ENCODE data around the gene BANP. TPM values are rescaled to one million over a fixed set of nuclear protein-coding genes. Genes with fewer than 3 reads are reported as not detected.
"Not testable (repeated sequence)": the region's sequence is repeated elsewhere in the genome, so short reads cannot be mapped to it uniquely, and the experiment has no call there.

The BANP gene
- total RNA-seq, 4 donors from 2014 or later, result 18.9 to 33.6 (median 28.2) TPM

DNA sequence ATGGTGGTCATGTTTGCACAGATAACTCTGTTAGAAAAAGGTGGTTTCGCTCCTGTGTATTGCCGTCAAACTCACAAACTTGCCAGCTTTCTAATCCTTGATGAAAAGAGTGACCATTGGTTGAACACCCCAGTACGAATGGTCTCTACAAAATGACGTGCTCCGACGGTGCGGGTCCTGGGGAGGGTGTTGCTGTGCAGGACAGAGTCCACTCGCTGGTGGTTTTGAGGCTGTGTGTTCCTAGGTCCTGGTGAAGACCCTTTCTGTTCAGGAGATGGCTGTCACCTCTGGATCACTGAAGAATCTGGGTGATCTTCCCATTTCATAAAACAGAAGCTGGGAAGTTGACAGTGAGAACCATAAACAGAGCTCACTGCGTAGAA, 87.3 kb downstream of the BANP start:
- H3K4me3 ChIP-seq; intact Hi-C loops (cut with DNase I); H3K9me3 ChIP-seq; H3K27ac ChIP-seq (replicated peaks in 1 of 4); H3K4me1 ChIP-seq; H3K27me3 ChIP-seq; DNase-seq (ENCODE audit: extremely low spot score): not testable (repeated sequence)
- 99% methylated on average over 9 of the region's 9 CpGs for WGBS
- H3K36me3 ChIP-seq, result peaks cover 26 to 73% (median 42%) of the 10 kb centered on the region in 4 donors

DNA sequence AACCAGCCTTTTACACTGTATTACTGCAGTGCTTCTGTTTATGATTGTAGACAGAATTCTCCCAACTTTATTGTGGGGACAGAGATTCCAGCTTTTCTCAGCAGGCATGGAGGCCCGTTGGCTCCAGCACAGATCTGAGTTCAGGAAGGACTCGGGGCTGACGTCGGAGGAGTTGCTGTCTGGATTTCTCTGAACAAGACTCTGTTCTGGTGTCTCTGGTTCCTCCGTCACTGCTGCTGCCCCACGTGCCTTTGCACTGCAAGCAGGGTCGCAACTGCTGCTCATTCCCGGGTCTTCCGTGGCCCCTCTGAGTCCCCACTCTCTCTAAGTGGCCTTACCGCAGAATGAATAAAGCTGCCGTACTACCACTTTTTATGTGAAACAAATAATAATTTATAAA, 88.4 kb downstream of the BANP start:
- H3K36me3 ChIP-seq, result peaks cover 26 to 66% (median 42%) of the 10 kb centered on the region in 4 donors
- WGBS, result 87% methylated on average over 11 of the region's 11 CpGs
- DNase-seq (ENCODE audit: extremely low spot score), result no peak

DNA sequence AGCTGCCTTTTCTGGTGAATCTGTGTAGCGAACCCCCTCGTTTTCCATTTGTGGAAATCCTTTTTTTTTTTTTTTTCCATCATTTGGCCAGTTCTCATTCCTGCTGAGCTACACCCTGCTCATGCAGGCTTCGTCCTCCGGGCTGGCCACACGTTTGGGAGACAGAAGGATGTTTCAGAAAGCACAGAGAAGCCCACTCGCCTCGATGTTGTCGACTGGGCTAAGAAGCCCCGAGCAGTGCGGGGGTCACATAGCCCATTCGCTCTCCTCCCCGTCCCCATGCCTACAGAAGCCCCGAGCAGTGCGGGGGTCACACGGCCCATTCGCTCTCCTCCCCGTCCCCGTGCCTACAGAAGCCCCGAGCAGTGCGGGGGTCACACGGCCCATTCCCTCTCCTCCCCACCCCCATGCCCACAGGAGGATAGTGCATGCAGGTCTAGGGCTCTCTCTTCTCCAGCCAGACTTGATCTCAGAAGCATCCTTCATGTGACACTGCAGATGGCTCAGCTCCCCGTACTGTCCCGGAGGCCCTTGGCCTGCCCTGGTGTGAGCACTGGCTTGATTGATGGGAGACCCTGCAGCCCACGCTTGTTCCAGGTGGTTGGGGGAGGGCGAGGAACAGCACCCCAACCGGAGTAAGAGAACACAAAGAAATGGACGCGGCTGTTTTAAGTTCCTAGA, 89.1 kb downstream of the BANP start:
- peaks cover 23 to 62% (median 35%) of the 10 kb centered on the region in 4 donors for H3K36me3 ChIP-seq
- H3K9me3 ChIP-seq; DNase-seq (ENCODE audit: extremely low spot score); H3K4me3 ChIP-seq; H3K27ac ChIP-seq (replicated peaks in 1 of 4); H3K27me3 ChIP-seq; H3K4me1 ChIP-seq; intact Hi-C loops (cut with DNase I): not testable (repeated sequence)
- 89% methylated on average over 21 of the region's 28 CpGs for WGBS

More for the DNA sequence above, 88.4 kb downstream of the BANP start:
- no peak for TF ChIP-seq POLR2AphosphoS5 (IDR thresholded peaks at IDR 0.05)
- TF ChIP-seq, protein P1, sequence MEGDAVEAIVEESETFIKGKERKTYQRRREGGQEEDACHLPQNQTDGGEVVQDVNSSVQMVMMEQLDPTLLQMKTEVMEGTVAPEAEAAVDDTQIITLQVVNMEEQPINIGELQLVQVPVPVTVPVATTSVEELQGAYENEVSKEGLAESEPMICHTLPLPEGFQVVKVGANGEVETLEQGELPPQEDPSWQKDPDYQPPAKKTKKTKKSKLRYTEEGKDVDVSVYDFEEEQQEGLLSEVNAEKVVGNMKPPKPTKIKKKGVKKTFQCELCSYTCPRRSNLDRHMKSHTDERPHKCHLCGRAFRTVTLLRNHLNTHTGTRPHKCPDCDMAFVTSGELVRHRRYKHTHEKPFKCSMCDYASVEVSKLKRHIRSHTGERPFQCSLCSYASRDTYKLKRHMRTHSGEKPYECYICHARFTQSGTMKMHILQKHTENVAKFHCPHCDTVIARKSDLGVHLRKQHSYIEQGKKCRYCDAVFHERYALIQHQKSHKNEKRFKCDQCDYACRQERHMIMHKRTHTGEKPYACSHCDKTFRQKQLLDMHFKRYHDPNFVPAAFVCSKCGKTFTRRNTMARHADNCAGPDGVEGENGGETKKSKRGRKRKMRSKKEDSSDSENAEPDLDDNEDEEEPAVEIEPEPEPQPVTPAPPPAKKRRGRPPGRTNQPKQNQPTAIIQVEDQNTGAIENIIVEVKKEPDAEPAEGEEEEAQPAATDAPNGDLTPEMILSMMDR (IDR thresholded peaks at IDR 0.05), result no peak
- TF ChIP-seq POLR2A (IDR thresholded peaks at IDR 0.05; ENCODE audit: low read depth), result no peak
- TF ChIP-seq EP300 (IDR thresholded peaks at IDR 0.05), result no peak
- no peaks in the 10 kb centered on the region for H3K27me3 ChIP-seq
- H3K27ac ChIP-seq (replicated peaks in 1 of 4), result no peak overlapping the region
- no peak overlapping the region for H3K4me3 ChIP-seq
- H3K4me1 ChIP-seq, result no peaks in the 10 kb centered on the region
- intact Hi-C loops (cut with DNase I), result no loop called here
- H3K9me3 ChIP-seq, result no peaks in the 10 kb centered on the region

DNA sequence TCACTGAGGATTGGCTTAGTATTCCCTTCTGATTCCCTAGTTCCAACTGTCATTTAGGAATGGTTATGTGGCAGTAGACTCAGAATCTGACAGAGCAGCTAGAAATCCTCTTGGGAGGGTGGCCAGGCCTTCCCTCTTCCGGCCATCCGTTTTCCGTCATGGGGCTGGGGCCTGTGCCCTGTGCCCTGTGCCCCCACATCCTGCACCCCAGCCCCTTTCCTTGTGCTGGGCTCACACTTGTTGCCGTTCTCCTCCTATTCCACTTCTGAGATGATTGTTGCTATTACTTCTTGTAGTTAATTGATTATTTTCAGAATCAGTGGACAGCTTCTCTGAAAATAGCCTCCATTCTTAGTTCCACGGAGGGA, 89.6 kb downstream of the BANP start:
- H3K4me1 ChIP-seq; H3K27me3 ChIP-seq; DNase-seq (ENCODE audit: extremely low spot score); H3K27ac ChIP-seq (replicated peaks in 1 of 4); H3K4me3 ChIP-seq; H3K9me3 ChIP-seq; intact Hi-C loops (cut with DNase I): not testable (repeated sequence)
- H3K36me3 ChIP-seq, result peaks cover 18 to 60% (median 33%) of the 10 kb centered on the region in 4 donors
- WGBS, result 92% methylated on average over 5 of the region's 5 CpGs

DNA sequence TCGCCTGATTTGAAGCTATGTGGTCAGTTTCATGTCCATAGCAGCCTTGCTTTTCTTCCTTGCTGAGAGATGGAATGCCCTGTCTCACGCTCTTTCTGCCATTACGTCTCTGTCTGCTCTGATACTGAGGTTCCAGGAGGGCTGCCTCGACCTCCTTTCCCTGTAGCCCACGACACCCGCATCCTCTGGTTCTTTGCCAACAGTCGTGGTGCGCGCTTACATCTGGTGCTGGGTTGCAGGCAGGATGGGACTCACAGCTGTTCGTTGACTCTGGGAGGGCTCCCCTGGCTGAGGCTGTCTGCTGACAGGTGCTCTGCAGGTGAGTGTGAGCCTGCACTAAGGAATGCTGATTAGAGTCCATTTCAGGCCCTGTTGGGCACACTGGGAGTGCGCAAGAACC, 90.3 kb downstream of the BANP start:
- H3K36me3 ChIP-seq, result peaks cover 16 to 58% (median 29%) of the 10 kb centered on the region in 4 donors
- H3K4me3 ChIP-seq; H3K4me1 ChIP-seq; DNase-seq (ENCODE audit: extremely low spot score); H3K27me3 ChIP-seq; H3K27ac ChIP-seq (replicated peaks in 1 of 4); intact Hi-C loops (cut with DNase I); H3K9me3 ChIP-seq: not testable (repeated sequence)
- WGBS, result 94% methylated on average over 8 of the region's 11 CpGs

- H3K4me3 ChIP-seq; H3K4me1 ChIP-seq; DNase-seq (ENCODE audit: extremely low spot score); H3K9me3 ChIP-seq; H3K27ac ChIP-seq (replicated peaks in 1 of 4); H3K27me3 ChIP-seq; intact Hi-C loops (cut with DNase I): not testable (repeated sequence)
- WGBS, result 97% methylated on average over 18 of the region's 18 CpGs
- peaks cover 16 to 60% (median 25%) of the 10 kb centered on the region in 4 donors for H3K36me3 ChIP-seq
Observed at GRCh38 chr16:88041986-88042562, 90.8 kb downstream of the BANP start.

DNA sequence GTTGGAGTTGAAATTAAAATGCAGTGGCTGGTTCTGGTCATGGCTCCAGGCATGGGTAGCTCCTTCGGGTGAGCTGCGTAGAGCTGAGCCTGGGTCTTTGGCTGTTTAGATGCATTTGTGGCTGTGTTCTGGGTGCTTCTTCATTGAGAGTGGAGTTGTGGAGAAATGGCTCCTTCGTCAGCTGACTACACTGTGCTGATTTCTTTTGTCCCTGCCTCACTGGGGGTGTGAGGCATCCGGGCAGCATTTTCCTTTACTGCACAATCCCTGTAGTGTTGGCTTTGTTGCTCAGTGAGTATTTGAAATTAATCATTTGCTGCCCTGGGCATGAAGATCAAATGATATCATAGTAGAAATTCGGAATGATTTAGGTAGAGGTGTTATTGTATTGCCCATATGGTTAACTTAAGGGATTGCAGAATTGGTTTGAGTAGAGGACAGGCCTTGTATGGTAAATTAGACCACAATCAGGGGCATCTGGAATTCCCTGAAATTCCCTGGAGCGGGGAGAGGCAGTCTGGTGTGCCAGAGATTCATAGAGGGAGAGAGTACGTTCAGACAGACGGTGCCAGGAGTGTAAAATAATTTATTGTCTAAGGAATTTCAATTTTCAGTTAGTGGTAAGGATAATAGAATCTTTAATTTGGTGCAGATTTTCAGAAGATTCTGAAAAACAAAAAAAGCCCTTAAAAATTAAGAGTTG, 92.1 kb downstream of the BANP start:
- 83% methylated on average over 6 of the region's 8 CpGs for WGBS
- H3K4me1 ChIP-seq; H3K27me3 ChIP-seq; intact Hi-C loops (cut with DNase I); H3K27ac ChIP-seq (replicated peaks in 1 of 4); DNase-seq (ENCODE audit: extremely low spot score); H3K4me3 ChIP-seq; H3K9me3 ChIP-seq: not testable (repeated sequence)
- H3K36me3 ChIP-seq, result peaks cover 9 to 60% (median 17%) of the 10 kb centered on the region in 4 donors

DNA sequence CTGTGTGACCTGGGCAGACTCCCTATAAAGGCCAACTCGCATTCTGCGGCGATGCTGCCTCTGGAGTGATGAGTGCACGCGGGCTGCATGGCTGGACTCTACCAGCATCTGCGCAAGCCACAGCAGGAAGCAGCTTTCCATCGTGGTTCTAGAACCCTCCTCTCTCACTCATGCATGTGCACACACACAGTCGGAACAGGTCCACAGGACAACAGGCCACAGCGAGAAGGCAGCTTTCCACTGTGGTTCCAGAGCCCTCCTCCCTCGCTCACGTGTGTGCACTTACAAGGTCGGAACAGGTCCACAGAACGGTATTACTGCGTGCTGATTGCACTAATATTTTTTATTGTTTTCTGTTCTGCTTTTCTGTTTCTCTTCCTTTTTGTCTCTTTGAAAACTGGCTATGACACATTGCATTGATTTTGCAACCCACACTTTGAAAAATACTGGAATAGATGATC, 92.9 kb downstream of the BANP start:
- H3K27me3 ChIP-seq; intact Hi-C loops (cut with DNase I); DNase-seq (ENCODE audit: extremely low spot score); H3K27ac ChIP-seq (replicated peaks in 1 of 4); H3K9me3 ChIP-seq; H3K4me3 ChIP-seq; H3K4me1 ChIP-seq: not testable (repeated sequence)
- H3K36me3 ChIP-seq, result peaks cover 3 to 60% (median 15%) of the 10 kb centered on the region in 4 donors
- 69% methylated on average over 12 of the region's 14 CpGs for WGBS

- H3K36me3 ChIP-seq, result peaks cover 3 to 60% (median 25%) of the 10 kb centered on the region in 4 donors
- H3K9me3 ChIP-seq; DNase-seq (ENCODE audit: extremely low spot score); intact Hi-C loops (cut with DNase I); H3K27me3 ChIP-seq; H3K4me1 ChIP-seq; H3K27ac ChIP-seq (replicated peaks in 1 of 4); H3K4me3 ChIP-seq: not testable (repeated sequence)
- 97% methylated on average over 10 of the region's 11 CpGs for WGBS
Observed at GRCh38 chr16:88045361-88045760, 94.1 kb downstream of the BANP start.

Data from esophagus muscularis mucosa (tissue), 4 donors.